ENCODE results near the gene DNAJC12. TPM values are rescaled to one million over a fixed set of nuclear protein-coding genes. Genes with fewer than 3 reads are reported as not detected.

DNAJC12 gene
- total and polyA plus RNA-seq, 2 of the 8 experiments (the other 6 are each of a cell fraction or from before 2014, with no cell fraction given): 0.86 to 4.2 TPM

DNA sequence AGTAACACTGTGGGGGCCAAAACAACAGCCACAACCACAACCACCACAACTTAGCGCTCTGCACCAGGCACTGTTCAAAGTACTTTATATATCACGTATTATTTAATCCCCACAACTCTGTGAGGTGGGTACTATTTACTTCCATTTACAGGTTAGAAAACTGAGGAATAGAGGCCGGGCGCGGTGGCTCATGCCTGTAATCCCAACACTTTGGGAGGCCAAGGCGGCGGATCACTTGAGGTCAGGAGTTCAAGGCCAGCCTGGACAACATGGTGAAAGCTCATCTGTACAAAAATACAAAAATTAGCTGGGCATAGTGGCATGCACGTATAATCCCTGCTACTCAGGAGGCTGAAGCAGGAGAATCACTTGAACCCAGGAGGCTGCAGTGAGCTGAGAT lies 3.6 kb downstream of the DNAJC12 start (continued):
- TF ChIP-seq, protein P1, sequence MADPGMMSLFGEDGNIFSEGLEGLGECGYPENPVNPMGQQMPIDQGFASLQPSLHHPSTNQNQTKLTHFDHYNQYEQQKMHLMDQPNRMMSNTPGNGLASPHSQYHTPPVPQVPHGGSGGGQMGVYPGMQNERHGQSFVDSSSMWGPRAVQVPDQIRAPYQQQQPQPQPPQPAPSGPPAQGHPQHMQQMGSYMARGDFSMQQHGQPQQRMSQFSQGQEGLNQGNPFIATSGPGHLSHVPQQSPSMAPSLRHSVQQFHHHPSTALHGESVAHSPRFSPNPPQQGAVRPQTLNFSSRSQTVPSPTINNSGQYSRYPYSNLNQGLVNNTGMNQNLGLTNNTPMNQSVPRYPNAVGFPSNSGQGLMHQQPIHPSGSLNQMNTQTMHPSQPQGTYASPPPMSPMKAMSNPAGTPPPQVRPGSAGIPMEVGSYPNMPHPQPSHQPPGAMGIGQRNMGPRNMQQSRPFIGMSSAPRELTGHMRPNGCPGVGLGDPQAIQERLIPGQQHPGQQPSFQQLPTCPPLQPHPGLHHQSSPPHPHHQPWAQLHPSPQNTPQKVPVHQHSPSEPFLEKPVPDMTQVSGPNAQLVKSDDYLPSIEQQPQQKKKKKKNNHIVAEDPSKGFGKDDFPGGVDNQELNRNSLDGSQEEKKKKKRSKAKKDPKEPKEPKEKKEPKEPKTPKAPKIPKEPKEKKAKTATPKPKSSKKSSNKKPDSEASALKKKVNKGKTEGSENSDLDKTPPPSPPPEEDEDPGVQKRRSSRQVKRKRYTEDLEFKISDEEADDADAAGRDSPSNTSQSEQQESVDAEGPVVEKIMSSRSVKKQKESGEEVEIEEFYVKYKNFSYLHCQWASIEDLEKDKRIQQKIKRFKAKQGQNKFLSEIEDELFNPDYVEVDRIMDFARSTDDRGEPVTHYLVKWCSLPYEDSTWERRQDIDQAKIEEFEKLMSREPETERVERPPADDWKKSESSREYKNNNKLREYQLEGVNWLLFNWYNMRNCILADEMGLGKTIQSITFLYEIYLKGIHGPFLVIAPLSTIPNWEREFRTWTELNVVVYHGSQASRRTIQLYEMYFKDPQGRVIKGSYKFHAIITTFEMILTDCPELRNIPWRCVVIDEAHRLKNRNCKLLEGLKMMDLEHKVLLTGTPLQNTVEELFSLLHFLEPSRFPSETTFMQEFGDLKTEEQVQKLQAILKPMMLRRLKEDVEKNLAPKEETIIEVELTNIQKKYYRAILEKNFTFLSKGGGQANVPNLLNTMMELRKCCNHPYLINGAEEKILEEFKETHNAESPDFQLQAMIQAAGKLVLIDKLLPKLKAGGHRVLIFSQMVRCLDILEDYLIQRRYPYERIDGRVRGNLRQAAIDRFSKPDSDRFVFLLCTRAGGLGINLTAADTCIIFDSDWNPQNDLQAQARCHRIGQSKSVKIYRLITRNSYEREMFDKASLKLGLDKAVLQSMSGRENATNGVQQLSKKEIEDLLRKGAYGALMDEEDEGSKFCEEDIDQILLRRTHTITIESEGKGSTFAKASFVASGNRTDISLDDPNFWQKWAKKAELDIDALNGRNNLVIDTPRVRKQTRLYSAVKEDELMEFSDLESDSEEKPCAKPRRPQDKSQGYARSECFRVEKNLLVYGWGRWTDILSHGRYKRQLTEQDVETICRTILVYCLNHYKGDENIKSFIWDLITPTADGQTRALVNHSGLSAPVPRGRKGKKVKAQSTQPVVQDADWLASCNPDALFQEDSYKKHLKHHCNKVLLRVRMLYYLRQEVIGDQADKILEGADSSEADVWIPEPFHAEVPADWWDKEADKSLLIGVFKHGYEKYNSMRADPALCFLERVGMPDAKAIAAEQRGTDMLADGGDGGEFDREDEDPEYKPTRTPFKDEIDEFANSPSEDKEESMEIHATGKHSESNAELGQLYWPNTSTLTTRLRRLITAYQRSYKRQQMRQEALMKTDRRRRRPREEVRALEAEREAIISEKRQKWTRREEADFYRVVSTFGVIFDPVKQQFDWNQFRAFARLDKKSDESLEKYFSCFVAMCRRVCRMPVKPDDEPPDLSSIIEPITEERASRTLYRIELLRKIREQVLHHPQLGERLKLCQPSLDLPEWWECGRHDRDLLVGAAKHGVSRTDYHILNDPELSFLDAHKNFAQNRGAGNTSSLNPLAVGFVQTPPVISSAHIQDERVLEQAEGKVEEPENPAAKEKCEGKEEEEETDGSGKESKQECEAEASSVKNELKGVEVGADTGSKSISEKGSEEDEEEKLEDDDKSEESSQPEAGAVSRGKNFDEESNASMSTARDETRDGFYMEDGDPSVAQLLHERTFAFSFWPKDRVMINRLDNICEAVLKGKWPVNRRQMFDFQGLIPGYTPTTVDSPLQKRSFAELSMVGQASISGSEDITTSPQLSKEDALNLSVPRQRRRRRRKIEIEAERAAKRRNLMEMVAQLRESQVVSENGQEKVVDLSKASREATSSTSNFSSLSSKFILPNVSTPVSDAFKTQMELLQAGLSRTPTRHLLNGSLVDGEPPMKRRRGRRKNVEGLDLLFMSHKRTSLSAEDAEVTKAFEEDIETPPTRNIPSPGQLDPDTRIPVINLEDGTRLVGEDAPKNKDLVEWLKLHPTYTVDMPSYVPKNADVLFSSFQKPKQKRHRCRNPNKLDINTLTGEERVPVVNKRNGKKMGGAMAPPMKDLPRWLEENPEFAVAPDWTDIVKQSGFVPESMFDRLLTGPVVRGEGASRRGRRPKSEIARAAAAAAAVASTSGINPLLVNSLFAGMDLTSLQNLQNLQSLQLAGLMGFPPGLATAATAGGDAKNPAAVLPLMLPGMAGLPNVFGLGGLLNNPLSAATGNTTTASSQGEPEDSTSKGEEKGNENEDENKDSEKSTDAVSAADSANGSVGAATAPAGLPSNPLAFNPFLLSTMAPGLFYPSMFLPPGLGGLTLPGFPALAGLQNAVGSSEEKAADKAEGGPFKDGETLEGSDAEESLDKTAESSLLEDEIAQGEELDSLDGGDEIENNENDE (IDR thresholded peaks at IDR 0.05; ENCODE audit: insufficient replicate concordance, low read length): no peak
- TF ChIP-seq BACH1 (IDR thresholded peaks at IDR 0.05; ENCODE audit: low read length) (no peak), MAFK (IDR thresholded peaks at IDR 0.05; ENCODE audit: low read depth, low read length) (no peak), SP4 (IDR thresholded peaks at IDR 0.05; ENCODE audit: low read length) (no peak), CTBP2 (IDR thresholded peaks at IDR 0.05; ENCODE audit: borderline replicate concordance, insufficient read depth, insufficient read length, low read length) (no peak), CHD1 (IDR thresholded peaks at IDR 0.05; ENCODE audit: low read depth, low read length) (no peak), SUZ12 (IDR thresholded peaks at IDR 0.05; ENCODE audit: low read length) (no peak), RFX5 (IDR thresholded peaks at IDR 0.05; ENCODE audit: borderline replicate concordance, low read depth, low read length) (no peak), ZNF274 (IDR thresholded peaks at IDR 0.05; ENCODE audit: borderline replicate concordance, extremely low read depth, low read length) (no peak), FOSL1 (IDR thresholded peaks at IDR 0.05; ENCODE audit: insufficient read depth, low read depth, low read length) (no peak), TCF12 (IDR thresholded peaks at IDR 0.05; ENCODE audit: low read depth, low read length) (no peak)
- TF ChIP-seq, protein P2, sequence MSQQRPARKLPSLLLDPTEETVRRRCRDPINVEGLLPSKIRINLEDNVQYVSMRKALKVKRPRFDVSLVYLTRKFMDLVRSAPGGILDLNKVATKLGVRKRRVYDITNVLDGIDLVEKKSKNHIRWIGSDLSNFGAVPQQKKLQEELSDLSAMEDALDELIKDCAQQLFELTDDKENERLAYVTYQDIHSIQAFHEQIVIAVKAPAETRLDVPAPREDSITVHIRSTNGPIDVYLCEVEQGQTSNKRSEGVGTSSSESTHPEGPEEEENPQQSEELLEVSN (IDR thresholded peaks at IDR 0.05): no peak
